ENCODE data around the gene MYOZ3. TPM values are rescaled to one million over a fixed set of nuclear protein-coding genes. Genes with fewer than 3 reads are reported as not detected.

Gene MYOZ3, protein sequence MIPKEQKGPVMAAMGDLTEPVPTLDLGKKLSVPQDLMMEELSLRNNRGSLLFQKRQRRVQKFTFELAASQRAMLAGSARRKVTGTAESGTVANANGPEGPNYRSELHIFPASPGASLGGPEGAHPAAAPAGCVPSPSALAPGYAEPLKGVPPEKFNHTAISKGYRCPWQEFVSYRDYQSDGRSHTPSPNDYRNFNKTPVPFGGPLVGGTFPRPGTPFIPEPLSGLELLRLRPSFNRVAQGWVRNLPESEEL
- total RNA-seq = 10.0 TPM
- long read RNA-seq, partial matches to known transcripts = 17 of 19 reads
- long read RNA-seq, other reads (novel, unspliced or antisense) = 0 of 19 reads

DNA sequence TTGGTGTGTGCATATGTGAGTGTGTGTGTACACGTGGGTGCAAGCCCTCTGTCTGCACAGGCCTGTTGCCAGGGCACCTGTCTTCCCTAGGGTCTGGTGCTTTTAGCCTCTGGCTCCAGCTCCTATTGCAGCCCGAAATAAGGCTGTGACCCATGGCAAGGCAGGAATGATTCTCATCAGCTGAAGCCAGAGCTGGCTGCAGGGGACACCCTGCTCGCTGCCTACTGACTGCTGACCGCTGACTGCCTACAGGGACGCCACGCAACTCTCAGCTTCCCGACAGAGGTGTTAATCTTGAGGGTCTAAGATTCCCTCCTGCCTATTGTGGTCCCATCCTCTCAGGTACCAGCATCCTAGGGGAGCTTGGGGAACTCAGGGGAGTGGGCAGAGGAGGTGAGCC is at the start of gene MYOZ3:
Gene MYOZ3 (plus strand): TSS at position 166 of the 400 bp plus-strand sequence. CDS start 1,691 bp downstream, outside the sequence.
- intact Hi-C loops (cut with DNase I) = loop anchor here (5.0 kb wide), 1 partner anchor 36 kb away; no protein-coding TSS in a partner anchor
- DNase-seq (ENCODE audit: low spot score) = peak; percentile 68

- intact Hi-C loops (cut with DNase I) = no loop called here
These were observed 48.6 kb upstream of the MYOZ3 start for GRCh38 chr5:150612405-150612804.

DNA sequence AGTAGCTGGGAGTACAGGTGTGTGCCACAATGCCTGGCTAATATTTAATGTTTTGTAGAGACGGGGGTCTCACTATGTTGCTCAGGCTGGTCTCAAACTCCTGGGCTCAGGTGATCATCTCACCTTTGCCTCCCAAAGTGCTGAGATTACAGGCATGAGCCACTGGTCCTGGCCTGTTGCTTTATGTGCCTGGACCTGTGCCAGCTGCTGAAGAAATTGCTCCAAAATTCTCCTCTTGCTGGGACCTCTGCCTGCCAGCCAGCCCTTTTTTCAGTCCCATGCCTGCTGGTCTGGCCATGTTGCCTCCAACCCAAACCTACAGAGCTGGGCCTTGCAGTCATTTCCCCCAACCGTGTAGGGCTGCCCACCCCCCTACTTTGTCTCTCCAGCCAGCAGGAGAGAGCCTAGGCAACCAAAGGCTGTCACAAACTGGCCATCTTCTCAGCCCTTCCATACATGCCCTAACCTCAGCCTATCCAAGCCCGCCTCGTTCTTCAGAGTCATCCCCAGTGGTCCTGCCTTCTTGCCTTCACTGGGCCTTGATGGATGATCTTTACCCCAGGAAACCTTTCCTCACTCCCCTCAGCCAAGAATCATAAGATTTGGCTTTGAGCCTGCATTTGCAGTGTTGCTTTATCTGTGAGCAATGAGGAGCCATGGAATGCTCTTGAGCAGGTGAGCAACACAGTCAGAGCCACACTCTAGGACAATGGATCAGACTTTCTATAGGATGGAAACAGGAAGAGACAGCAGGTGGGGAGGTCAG is 48.0 kb upstream of the MYOZ3 start:
- DNase-seq (ENCODE audit: low spot score) = no peak
- intact Hi-C loops (cut with DNase I) = no loop called here

More at GRCh38 chr5:150612405-150612804, 48.6 kb upstream of the MYOZ3 start:
- DNase-seq (ENCODE audit: low spot score) = no peak

GRCh38 chr5:150613991-150614660 is 46.9 kb upstream of the MYOZ3 start:
- no peak for DNase-seq (ENCODE audit: low spot score)
- intact Hi-C loops (cut with DNase I) = no loop called here

GRCh38 chr5:150614661-150615060 is 46.4 kb upstream of the MYOZ3 start:
- intact Hi-C loops (cut with DNase I) = loop anchor here (1.0 kb wide), 1 partner anchor 42 kb away; no protein-coding TSS in a partner anchor
- DNase-seq (ENCODE audit: low spot score) = no peak

DNA sequence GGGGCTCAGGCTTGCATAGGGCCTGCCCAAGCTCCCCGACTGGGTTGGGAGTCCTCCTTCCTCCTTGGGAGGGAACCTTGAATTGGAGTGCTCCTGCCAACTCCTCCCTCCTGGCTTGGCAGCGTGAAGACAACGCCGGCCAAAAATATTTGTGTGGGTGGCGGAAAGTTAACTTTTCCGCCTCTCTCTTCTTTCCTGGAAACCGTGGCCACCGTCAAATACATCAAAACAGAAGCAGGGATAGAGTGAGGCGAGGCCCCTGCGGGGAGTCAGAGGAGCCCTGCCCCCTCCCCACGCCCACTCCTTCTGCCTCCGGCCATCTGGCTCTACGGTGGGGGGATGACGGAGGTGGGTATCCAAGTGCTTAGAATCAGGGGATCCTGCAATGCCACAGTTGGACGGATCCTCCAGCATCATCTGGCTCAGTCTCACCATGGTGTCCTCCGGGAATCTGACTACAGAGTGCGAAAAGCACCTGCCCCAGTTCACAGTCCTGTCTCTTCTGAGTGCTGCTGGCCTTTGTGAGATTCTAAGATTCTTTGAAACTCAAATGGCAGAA is 45.8 kb upstream of the MYOZ3 start:
- DNase-seq (ENCODE audit: low spot score) = no peak
- intact Hi-C loops (cut with DNase I) = loop anchor here (1.0 kb wide), 1 partner anchor 41 kb away; no protein-coding TSS in a partner anchor

GRCh38 chr5:150616024-150616470 is 45.0 kb upstream of the MYOZ3 start:
- no peak for DNase-seq (ENCODE audit: low spot score)
- intact Hi-C loops (cut with DNase I) = no loop called here

DNA sequence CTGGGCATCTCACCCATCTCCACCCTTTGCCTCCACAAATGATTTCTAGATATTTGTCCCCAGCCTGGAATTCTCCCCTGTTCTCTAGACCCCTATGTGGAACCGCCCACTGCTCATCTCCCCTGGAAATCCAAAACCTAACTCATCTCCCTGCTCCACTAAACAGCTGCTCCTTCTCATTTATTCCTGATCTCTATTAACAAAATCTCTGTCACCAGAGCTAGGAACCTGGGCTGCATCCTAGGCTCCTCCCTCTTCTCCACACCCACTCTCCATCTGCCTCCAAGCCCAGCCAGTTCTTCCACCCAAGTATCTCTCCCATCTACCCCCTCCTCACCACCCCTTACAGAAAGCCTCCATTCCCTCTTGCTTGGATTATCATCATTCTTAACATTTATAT is 44.5 kb upstream of the MYOZ3 start:
- DNase-seq (ENCODE audit: low spot score) = no peak
- intact Hi-C loops (cut with DNase I) = no loop called here

DNA sequence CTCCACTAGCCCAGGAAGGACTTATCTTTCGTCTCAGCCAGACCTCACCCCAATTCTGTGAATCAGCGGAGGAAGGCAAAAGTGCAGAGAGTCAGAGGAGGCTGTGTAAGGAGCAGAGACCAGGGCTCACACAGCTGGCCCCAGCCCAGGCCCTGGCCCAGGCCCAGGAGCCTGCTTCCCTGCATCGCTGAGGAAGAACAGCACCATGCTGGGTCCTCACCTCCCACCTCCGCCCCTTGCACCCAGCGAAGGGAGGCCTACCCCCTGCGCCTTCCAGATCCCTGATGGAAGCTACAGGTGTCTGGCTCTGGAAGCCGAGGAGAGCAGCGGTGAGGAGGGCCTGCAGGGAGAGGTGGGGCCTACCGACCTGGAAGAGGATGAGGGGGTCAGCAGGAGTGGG is 42.9 kb upstream of the MYOZ3 start:
- no peak for DNase-seq (ENCODE audit: low spot score)
- intact Hi-C loops (cut with DNase I) = no loop called here

- intact Hi-C loops (cut with DNase I) = no loop called here
- no peak for DNase-seq (ENCODE audit: low spot score)
These were observed 42.3 kb upstream of the MYOZ3 start for GRCh38 chr5:150618588-150619281.

GRCh38 chr5:150619359-150620230 is 41.5 kb upstream of the MYOZ3 start:
- DNase-seq (ENCODE audit: low spot score) = peak; percentile 89
- intact Hi-C loops (cut with DNase I) = no loop called here

- DNase-seq (ENCODE audit: low spot score) = no peak
- intact Hi-C loops (cut with DNase I) = no loop called here
These were observed 39.8 kb upstream of the MYOZ3 start for GRCh38 chr5:150621301-150621700.

- intact Hi-C loops (cut with DNase I) = no loop called here
- no peak for DNase-seq (ENCODE audit: low spot score)
These were observed 38.9 kb upstream of the MYOZ3 start for GRCh38 chr5:150622157-150622556.

- DNase-seq (ENCODE audit: low spot score) = no peak
- intact Hi-C loops (cut with DNase I) = no loop called here
These were observed 37.7 kb upstream of the MYOZ3 start for GRCh38 chr5:150623152-150623877.

- no peak for DNase-seq (ENCODE audit: low spot score)
- intact Hi-C loops (cut with DNase I) = no loop called here
These were observed 37.2 kb upstream of the MYOZ3 start for GRCh38 chr5:150623878-150624216.

DNA sequence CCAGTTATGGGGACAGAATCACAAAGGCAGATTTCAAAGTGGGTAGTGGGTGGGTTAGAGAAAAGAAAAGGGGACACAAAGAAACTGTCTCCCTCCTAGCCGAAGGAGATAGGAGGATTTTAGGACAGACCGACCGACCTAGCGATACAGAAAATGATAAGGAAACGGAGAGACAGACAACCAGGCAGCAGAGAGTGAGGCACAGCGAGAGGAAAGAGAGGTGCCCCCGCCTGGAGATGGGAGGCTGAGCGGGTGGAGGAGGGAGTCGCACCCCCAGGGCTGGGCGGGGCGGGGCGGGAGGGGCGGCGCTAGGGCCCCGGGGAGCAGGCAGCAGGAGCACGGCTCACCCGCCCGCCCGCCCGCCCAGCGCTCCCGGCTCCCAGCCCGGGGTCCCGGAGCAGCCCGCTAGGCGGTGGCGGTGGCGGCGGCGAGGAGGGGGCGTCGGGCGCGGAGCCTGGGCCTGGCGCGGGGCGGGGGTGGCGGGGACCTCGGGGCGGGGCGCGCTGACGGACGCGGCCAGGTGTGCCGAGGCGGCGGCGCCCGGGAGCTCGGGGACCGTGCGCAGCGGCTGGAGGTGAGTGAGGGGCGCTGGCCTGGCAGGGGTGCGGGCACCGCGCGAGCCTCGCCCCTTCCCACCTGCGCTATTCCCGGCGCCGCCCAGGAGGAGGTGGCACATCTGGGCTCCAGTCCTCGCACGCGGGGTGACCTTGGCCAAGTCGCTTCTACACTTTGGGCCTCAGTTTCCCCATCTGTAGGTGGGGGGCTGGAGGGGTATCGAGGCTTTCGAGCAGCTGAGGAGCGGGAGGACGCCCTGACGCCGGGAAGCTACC is 36.5 kb upstream of the MYOZ3 start:
- intact Hi-C loops (cut with DNase I) = no loop called here
- no peak for DNase-seq (ENCODE audit: low spot score)

- no peak for DNase-seq (ENCODE audit: low spot score)
- intact Hi-C loops (cut with DNase I) = no loop called here
These were observed 35.9 kb upstream of the MYOZ3 start for GRCh38 chr5:150625164-150625535.
